Peyer's patch (tissue), 4 donors: ENCODE data around the gene GNAS-AS1.
A peak's percentile ranks its signal among the peaks of the same experiment; 100 is the strongest.

ENCODE experiments used
- POLR2A ChIP-seq, 2 donors: fragments of 450-650 bp; IDR thresholded peaks; one replicate each; pipeline ENCODE4 v1.5.1; 2017; ENCODE audit warnings: antibody characterized with exemption in 2 of 2, mild to moderate bottlenecking in 2 of 2, moderate library complexity in 2 of 2
- TF ChIP-seq, protein P1 (sequence below), 6 experiments: fragments of 450-650 bp in 4 of 6; fragments of 200-600 bp in 2 of 6; sonication (generic) in 1 of 6; IDR thresholded peaks; one replicate each; pipeline ENCODE4 v1.5.1; 2017 to 2019; ENCODE audit warnings: antibody characterized with exemption in 6 of 6, mild to moderate bottlenecking in 3 of 6, moderate library complexity in 1 of 6

DNA sequence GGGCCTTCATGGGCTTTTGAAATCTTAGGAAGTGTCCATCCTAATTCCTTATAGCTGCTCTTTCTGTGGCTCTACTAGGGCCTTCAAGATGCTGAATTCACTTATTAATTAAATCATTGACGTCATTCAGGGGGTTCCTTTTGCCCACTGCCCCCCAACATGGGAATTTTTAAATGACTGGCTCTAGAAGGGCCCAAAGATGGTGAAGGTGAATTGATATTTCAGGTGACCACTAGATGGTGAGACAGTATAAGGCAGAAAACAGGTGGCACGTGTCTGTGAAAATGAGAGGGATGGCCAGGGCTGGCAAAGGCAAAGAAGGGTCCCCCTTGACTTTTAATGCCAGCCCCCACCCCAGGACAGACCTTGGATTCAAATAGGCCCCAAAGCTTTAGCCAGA lies 13.6 kb upstream of the GNAS-AS1 start:
- TF ChIP-seq, protein P1, sequence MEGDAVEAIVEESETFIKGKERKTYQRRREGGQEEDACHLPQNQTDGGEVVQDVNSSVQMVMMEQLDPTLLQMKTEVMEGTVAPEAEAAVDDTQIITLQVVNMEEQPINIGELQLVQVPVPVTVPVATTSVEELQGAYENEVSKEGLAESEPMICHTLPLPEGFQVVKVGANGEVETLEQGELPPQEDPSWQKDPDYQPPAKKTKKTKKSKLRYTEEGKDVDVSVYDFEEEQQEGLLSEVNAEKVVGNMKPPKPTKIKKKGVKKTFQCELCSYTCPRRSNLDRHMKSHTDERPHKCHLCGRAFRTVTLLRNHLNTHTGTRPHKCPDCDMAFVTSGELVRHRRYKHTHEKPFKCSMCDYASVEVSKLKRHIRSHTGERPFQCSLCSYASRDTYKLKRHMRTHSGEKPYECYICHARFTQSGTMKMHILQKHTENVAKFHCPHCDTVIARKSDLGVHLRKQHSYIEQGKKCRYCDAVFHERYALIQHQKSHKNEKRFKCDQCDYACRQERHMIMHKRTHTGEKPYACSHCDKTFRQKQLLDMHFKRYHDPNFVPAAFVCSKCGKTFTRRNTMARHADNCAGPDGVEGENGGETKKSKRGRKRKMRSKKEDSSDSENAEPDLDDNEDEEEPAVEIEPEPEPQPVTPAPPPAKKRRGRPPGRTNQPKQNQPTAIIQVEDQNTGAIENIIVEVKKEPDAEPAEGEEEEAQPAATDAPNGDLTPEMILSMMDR (IDR thresholded peaks at IDR 0.05), result peak in 4 of 6 experiments; percentile 14 to 42 (median 26)
- TF ChIP-seq POLR2A (IDR thresholded peaks at IDR 0.05), result no peak
